Gastrocnemius medialis (tissue), 4 donors: ENCODE measurements around the gene PSMD11.

Experiments
- POLR2A ChIP-seq, 2 donors: fragments of 450-650 bp; IDR thresholded peaks; one replicate each; pipeline ENCODE4 v1.6.1; 2017; ENCODE audit warnings: antibody characterized with exemption in 2 of 2, mild to moderate bottlenecking in 2 of 2, moderate library complexity in 2 of 2
- TF ChIP-seq, protein P1 (sequence below), 5 experiments: fragments of 450-650 bp in 3 of 5; fragments of 200-600 bp in 2 of 5; sonication (generic) in 2 of 5; IDR thresholded peaks in 4 of 5; conservative IDR thresholded peaks in 1 of 5; 1 replicate in 4 of 5; 2 replicates in 1 of 5; pipeline ENCODE4 v1.5.1; 2016 to 2019; ENCODE audit warnings: antibody characterized with exemption in 5 of 5, mild to moderate bottlenecking in 3 of 5, moderate library complexity in 3 of 5

DNA sequence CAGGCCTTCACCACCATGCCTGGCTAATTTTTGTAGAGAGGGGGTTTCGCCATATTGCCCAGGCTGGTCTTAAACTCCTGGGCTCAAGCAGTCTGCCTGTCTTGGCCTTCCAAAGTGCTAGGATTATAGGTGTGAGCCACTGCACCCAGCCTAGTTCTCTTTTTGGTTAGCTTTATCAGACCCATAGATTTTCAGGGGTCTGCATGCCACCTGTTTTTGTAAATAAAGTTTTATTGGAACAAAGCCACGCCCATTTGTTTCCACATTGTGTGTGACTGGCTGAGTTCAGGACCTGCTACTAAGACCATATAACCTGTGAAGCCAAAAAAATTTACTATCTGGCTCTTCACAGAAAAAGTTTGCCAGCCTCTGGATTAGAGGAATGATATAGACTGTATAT, 7.6 kb downstream of the PSMD11 start:
- TF ChIP-seq, protein P1, sequence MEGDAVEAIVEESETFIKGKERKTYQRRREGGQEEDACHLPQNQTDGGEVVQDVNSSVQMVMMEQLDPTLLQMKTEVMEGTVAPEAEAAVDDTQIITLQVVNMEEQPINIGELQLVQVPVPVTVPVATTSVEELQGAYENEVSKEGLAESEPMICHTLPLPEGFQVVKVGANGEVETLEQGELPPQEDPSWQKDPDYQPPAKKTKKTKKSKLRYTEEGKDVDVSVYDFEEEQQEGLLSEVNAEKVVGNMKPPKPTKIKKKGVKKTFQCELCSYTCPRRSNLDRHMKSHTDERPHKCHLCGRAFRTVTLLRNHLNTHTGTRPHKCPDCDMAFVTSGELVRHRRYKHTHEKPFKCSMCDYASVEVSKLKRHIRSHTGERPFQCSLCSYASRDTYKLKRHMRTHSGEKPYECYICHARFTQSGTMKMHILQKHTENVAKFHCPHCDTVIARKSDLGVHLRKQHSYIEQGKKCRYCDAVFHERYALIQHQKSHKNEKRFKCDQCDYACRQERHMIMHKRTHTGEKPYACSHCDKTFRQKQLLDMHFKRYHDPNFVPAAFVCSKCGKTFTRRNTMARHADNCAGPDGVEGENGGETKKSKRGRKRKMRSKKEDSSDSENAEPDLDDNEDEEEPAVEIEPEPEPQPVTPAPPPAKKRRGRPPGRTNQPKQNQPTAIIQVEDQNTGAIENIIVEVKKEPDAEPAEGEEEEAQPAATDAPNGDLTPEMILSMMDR (IDR thresholded peaks at IDR 0.05 in 4 of 5, conservative IDR thresholded peaks at IDR 0.05 in 1 of 5): no peak
- TF ChIP-seq POLR2A (IDR thresholded peaks at IDR 0.05): no peak
